Activated naive CD8-positive, alpha-beta T cell treated with anti-CD3 and anti-CD28 coated beads, Interleukin-2, amount 50 U/mL, for 16 hours (primary cell): ENCODE results near the gene STAT3.
"Not testable (repeated sequence)": the region's sequence is repeated elsewhere in the genome, so short reads cannot be mapped to it uniquely, and the experiment has no call there.

Source experiments
- DNase-seq: peaks from one replicate; pipeline ENCODE4 v3.0.0-alpha.2; 2020; ENCODE audit warnings: low read depth, low spot score

The STAT3 gene

GRCh38 chr17:42388381-42389134 is at the start of gene STAT3:
Gene STAT3, minus strand, starts transcription at chr17:42388442. Its CDS starts 39,926 bp downstream, at chr17:42348516.
- DNase-seq, result peak; percentile 100

- DNase-seq, result no peak
Observed at GRCh38 chr17:42436391-42436790, 48.1 kb upstream of the STAT3 start.

GRCh38 chr17:42431758-42432161 is 43.5 kb upstream of the STAT3 start:
- no peak for DNase-seq

GRCh38 chr17:42429726-42430447 is 41.6 kb upstream of the STAT3 start:
- DNase-seq, result no peak

DNA sequence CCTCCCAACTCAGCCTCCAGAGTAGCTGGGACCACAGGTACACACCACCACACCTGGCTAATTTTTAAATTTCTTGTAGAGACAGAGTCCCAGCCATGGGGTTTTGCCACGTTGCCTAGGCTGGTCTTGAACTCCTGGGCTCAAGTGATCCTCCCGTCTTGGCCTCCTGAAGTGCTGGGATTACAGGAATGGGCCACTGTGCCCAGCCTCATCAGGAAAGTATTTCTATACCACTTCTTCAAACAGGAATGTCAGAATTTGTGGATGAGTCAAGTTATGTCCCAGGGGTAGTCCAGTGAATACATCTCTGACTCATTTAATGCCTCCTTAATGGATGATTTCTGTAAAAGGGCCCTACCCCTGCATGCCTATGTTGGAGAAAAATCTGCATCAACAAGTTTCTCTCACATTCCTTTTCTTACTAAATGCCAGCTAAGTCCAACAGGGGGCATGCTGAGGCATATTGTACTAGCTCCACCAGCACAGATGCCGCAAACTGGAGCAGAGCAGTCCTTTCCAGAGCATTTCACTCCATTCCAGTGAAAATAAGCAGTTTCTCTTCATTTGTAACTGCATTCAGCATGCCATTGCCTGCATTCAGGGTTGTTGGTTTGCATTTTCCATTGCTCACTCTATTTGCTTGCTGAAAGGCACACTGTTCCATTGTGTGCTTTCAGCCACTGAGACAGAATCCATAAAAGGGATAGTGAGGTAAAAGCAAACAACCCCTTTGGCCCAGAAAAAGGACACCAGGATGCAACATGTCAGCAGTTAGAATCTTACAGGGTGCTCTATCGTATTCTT is 40.1 kb upstream of the STAT3 start:
- no peak for DNase-seq

DNA sequence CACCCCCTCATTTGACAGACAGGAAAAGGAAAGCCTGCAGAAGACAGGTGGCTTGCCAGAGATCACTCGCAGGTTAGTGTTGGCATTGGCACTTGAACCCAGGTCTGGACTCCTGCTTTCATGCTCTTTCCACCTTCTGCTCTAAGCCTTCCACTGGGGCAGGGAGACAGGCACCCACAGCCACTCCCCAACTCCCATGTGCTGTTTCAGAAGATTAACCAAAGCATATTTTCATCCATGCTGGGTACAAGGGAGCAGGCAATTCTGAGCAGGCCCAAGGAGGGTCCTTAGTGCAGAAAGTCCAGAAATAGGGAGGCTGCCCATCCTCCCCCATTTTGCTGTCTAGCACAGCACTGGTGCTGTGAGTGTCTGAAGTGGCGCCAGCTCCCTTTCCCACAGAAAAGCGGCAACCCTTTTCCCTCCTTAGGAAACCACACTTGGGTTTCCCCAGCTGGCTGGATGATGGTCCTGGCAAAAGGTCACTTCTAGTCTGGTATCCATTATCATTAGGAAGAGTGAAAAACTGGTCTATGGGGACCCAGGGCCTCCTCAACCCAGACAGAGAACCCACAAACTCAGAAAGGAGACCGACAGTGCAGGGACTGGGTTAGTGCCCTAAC is 36.9 kb upstream of the STAT3 start:
- no peak for DNase-seq

DNA sequence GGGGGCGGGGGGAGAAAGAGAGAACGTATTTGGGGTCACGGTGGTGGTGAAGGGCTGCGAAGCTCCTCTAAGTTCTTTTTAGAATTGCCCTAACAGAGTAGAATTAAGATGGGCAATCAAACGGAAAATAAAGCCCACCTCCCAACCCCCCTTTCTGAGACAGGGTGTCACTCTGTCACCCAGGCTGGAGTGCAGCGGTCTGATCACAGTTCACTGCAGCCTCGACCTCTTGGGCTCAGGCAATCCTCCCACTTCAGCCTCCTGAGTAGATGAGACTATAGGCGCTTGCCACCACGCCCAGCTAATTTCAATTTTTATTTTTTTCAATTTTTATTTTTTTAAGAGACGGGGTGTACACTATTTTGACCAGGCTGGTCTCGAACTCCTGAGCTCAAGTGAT is 35.5 kb upstream of the STAT3 start:
- no peak for DNase-seq

DNA sequence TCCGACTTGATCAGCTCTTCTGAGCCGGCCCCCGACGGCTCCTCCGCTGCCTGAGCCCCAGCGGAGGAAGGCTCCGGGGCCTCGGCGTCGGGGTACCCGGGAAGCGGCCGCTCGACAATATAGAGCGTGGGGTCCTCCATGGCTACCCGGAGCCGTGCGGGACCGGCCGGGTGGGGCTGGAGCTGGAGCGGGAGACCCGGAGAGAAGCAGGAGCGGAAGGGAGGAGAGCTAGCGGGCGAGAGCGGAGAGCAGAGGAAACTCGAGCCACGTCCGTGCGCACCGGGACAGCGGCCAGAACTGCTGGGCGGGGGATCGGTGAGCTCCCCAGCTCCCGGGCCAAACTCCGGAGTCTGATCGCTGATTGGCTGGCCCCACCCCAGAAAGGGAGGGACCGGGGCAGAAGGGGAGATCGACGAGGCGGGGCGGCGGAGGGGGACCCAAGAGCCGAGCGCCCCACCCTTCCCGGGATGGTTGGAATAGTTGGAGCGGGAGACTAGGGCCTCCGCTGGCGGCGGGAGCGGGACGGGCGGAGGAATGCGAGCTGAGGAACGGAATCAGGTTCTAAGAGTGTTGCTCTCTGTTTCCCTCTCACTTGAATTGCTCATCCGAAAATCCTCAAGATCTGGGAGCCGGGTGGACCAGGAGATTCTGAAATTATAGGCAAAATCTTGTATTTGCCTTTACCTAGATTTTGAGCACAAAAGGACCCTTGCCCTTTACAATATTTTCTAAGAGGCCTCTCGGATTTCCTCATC is 34.9 kb upstream of the STAT3 start, which contains the start of gene CAVIN1:
CAVIN1 (minus strand) TSS at position 299 of the 755 bp plus-strand sequence; CDS start at position 140, 159 bp downstream.
- DNase-seq, result no peak

DNA sequence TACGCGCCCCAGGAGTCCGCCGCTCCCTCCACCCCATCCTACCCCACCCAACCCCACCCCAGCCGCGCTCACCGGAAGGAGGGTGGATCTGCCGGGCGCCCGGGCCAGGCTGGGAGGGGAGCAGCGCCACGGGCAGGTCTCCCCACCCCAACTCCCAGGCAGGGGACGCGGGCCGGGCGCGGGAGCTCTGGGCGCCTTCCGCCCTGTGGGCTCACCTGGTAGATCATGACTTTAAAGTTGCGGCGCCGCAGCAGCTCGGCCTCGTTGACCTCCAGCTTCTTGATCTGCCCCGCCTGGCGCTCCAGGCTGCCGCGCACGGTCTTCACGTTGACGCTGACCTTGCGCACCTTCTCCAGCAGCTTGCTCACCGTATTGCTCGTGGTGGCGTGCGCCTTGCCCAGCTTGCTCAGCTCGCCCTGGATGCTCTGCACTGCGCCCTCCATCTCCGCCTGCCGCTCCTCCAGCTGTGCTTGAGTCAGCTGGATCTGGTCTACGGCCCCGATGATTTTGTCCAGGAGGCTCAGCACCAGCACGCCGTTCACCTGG is 34.2 kb upstream of the STAT3 start:
- no peak for DNase-seq

DNA sequence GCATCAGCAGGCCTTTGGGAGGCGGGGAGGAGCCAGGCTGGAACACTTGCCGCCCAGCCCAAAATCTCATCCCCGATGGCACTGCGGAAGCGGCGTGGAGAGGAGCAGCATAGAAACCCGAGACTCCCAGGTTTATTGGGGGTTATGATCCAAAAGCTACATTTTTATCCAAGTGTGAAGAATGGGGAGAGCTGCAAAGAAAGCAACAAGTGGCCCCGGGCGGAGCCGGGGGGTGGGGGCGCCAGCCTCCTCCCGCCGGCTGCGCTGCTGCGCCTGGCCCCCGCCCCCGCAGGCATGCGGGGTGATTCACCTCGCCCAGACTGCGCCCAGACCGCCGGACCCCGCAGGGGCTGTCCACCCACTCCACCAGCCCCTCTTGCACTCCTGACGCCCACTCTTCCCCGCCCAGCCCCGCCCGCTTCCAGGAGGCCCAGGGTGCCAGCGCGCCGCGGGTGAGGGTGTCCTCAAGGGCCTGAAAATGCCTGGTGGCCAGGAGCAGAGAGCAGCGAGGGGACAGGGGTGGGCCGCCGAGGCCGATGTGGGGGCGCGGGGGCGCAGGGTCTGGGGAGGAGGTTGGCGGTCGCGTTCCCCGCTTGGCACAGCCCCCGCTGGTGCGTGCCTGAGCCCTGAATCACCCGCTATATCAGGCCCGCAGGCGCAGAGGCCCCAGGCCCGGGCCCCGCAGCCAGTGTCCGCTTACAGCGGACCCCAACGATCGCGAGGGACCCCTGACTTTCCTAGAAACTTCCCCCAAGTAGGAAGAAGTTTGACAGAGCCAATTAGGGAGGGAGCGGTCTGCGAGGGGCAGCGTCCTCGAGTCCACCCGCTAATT is 33.5 kb upstream of the STAT3 start:
- DNase-seq, result no peak

DNA sequence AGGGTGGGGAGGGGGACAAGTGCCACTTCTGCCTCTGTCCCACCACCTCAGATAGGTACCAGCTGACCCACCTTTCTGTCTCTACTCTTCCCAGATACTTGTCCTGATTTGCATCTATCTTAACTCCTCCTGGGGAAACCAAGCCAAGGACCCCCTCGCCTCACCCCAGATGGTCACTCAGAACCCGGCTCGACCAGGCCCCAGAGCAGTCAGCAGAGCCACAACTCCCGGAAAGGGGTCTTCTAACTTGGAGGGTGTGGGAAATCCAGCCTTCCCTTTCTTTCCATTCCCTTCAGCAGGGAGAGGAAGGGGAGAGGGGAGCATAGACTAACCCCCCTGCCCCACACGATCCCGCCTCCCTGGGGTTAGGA is 32.9 kb upstream of the STAT3 start:
- no peak for DNase-seq

DNA sequence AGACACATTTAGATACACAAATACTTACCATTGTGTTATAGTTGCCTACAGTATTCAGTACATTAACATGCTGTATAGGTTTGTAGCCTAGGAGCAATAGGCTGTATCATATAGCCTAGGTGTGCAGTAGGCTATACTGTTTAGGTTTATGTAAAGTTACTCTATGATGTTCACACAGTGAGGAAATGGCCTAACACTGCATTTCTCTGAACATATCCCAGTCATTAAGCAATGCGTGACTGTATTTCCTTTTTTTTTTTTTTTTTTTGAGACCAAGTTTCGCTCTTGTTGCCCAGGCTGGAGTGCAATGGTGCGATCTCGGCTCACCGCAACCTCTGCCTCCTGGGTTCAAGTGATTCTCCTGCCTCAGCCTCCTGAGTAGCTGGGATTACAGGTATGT is 29.7 kb upstream of the STAT3 start:
- DNase-seq, result not testable (repeated sequence)

DNA sequence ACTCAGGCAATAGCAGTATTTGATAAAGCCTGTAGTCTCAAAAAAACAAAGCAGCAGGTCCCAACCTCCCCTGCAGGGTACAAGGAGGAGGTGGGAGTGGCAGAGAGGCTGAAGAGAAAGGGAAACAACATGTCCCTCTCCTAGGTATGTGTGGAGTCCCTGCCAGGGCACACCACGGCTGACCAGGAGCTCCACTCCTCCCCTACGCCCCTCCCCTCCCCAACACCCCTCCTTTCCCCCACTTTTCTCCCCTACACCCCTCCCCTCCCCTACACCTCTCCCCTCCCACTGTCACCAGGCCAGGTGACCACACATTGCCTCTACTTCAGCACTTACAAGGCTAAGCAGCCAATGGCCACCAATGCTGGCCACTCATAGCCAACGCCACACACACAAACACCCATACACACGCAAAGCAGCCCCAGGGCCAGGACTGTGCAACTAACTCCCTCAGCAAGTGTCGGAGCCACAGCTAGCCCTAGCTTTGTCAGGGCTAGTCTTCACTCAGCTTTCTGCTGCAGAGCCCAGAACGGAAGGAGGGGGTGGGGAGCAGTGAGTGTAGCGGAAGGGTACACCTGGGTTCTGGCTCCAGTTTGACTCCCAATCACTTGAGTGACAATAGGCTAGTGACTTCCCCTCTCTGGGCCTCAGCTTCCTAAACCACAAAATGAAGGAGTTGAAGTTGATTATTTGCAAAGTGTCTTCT is 26.6 kb upstream of the STAT3 start:
- DNase-seq, result peak; percentile 31

- no peak for DNase-seq
Observed at GRCh38 chr17:42413464-42414040, 25.3 kb upstream of the STAT3 start.

GRCh38 chr17:42411905-42412679 is 23.9 kb upstream of the STAT3 start:
- no peak for DNase-seq

GRCh38 chr17:42411361-42411760 is 23.1 kb upstream of the STAT3 start:
- DNase-seq, result no peak

DNA sequence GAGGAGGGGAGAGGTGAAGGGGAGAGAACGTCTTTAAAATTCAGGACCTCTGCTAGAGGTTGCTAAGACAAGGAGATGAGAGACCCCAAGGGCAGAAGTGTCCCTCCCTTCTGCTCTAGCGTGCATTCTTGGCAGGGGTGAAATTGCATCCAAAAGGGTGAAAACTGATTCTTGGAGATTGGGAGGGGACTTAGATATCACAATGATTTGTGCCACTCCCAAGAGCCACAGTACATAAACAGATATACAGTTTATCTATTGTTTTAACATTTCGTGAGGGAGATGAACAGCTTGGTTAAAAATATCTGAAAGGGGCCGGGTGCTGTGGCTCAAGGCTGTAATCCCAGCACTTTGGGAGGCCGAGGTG is 22.1 kb upstream of the STAT3 start:
- no peak for DNase-seq
